ENCODE data around the gene VAMP3. TPM values are rescaled to one million over a fixed set of nuclear protein-coding genes. Genes with fewer than 3 reads are reported as not detected.

Gene VAMP3
- total and polyA plus RNA-seq, 9 of the 15 experiments (the other 6 are each of a cell fraction or from before 2014, with no cell fraction given) = 27.1 to 71.3 (median 47.5) TPM

GRCh38 chr1:7778133-7778628, 7.1 kb downstream of the VAMP3 start:
- H3K4me2 ChIP-seq (ENCODE audit: insufficient read depth, low read length) = no peak overlapping the region
- no peak for ATAC-seq
- in situ Hi-C loops (cut with MboI) = no loop called here
- H2AFZ ChIP-seq (ENCODE audit: low read depth, low read length) = no peak overlapping the region
- ChIA-PET CTCF (ENCODE audit: low intra/inter-chr PET ratio) (no interaction called here), POLR2A (no interaction called here)
- BruUV-seq (replicated peaks) = no TSS peak
- H3K9me3 ChIP-seq (replicated peaks; ENCODE audit: control insufficient read depth, insufficient read depth, low read depth, low read length) = no peaks in the 10 kb centered on the region
- no peak overlapping the region for H3K4me3 ChIP-seq
- H3K36me3 ChIP-seq (ENCODE audit: control insufficient read depth, insufficient read depth, low read length) = peaks cover 69% of the 10 kb centered on the region
- H3K9me1 ChIP-seq (ENCODE audit: control insufficient read depth, insufficient read depth, low read length) = no peaks in the 10 kb centered on the region
- WGBS (ENCODE audit: insufficient coverage, low coverage, missing lambda C conversion rate) = 94% methylated on average over 4 of the region's 4 CpGs
- peaks cover 5 to 7% of the 10 kb centered on the region in 2 experiments; a peak in 4 of 5 replicates for H3K4me1 ChIP-seq (replicated peaks in 1 of 2; ENCODE audit: control insufficient read depth in 2 of 2, insufficient read depth in 2 of 2, low read length in 2 of 2)
- TF ChIP-seq PHB2 (IDR thresholded peaks at IDR 0.05; ENCODE audit: low read depth) (no peak), TARDBP (IDR thresholded peaks at IDR 0.05) (no peak), ZNF277 (CRISPR knock-in tag; IDR thresholded peaks at IDR 0.05; ENCODE audit: borderline replicate concordance) (no peak), ZNF12 (CRISPR knock-in tag; IDR thresholded peaks at IDR 0.05) (no peak), PRPF4 (IDR thresholded peaks at IDR 0.05; ENCODE audit: insufficient read depth, low read depth, low read length, poor library complexity, severe bottlenecking) (no peak), ZNF436 (CRISPR knock-in tag; IDR thresholded peaks at IDR 0.05) (no peak), HOMEZ (CRISPR knock-in tag; IDR thresholded peaks at IDR 0.05) (no peak), PTBP1 (IDR thresholded peaks at IDR 0.05; ENCODE audit: low read depth, low read length) (no peak), CBX8 (IDR thresholded peaks at IDR 0.05; ENCODE audit: borderline replicate concordance, extremely low read depth, low read depth, low read length, poor library complexity, severe bottlenecking) (no peak), POLR2AphosphoS5 (IDR thresholded peaks at IDR 0.05; ENCODE audit: control insufficient read depth, insufficient read depth, low read depth, low read length) (no peak), KDM4B (IDR thresholded peaks at IDR 0.05; ENCODE audit: borderline replicate concordance in 2 of 2, low read depth in 1 of 2) (no peak), CHAMP1 (IDR thresholded peaks at IDR 0.05) (no peak), GTF2A2 (tag; IDR thresholded peaks at IDR 0.05) (no peak), BRD4 (IDR thresholded peaks at IDR 0.05) (no peak), CBX1 (IDR thresholded peaks at IDR 0.05; ENCODE audit: low read depth) (no peak), WHSC1 (IDR thresholded peaks at IDR 0.05; ENCODE audit: low read length) (no peak), ZNF3 (CRISPR knock-in tag; IDR thresholded peaks at IDR 0.05) (no peak), BRD9 (IDR thresholded peaks at IDR 0.05; ENCODE audit: low read depth, partially characterized antibody) (no peak), PHF8 (IDR thresholded peaks at IDR 0.05; ENCODE audit: borderline replicate concordance, low read length) (no peak), ZNF24 (IDR thresholded peaks at IDR 0.05) (no peak)
- H3K9ac ChIP-seq (ENCODE audit: insufficient read depth in 1 of 2, low read depth in 2 of 2, low read length in 2 of 2) = no peak overlapping the region
- intact Hi-C loops (cut with micrococcal nuclease) = no loop called here
- H3K27ac ChIP-seq (ENCODE audit: extremely low read depth, low read depth, low read length) = no peak overlapping the region
- no peaks in the 10 kb centered on the region for H4K20me1 ChIP-seq (replicated peaks; ENCODE audit: control insufficient read depth, insufficient read depth, low read length)
- no peak for FAIRE-seq
- DNase-seq (ENCODE audit: extremely low read depth in 1 of 4, low spot score in 3 of 4) = no peak
- no peaks in the 10 kb centered on the region for H3K27me3 ChIP-seq (ENCODE audit: control insufficient read depth in 2 of 2, insufficient read depth in 2 of 2, low read length in 2 of 2)
- H3K79me2 ChIP-seq (ENCODE audit: control insufficient read depth, insufficient read depth, low read length) = peaks cover 19% of the 10 kb centered on the region
